GM18508 (cell line): ENCODE measurements around the gene ARHGAP26.

Experiments
- ATAC-seq: cut with Tn5 transposase; IDR thresholded peaks from one replicate; pipeline ENCODE4 v1.9.1; 2021; ENCODE audit warnings: moderate number of reproducible peaks; ENCODE audit not compliant: insufficient read depth, unreplicated experiment

Gene ARHGAP26

GRCh38 chr5:142864290-142865260 is 94.4 kb downstream of the ARHGAP26 start:
- no peak for ATAC-seq

- no peak for ATAC-seq
Observed at GRCh38 chr5:142865631-142866030, 95.5 kb downstream of the ARHGAP26 start.

GRCh38 chr5:142866563-142867275 is 96.5 kb downstream of the ARHGAP26 start:
- ATAC-seq = no peak

GRCh38 chr5:142869886-142870285 is 99.7 kb downstream of the ARHGAP26 start:
- no peak for ATAC-seq

GRCh38 chr5:142870532-142871362 is 100.6 kb downstream of the ARHGAP26 start:
- no peak for ATAC-seq

- ATAC-seq = no peak
Observed at GRCh38 chr5:142871363-142872193, 101.4 kb downstream of the ARHGAP26 start.

- ATAC-seq = no peak
Observed at GRCh38 chr5:142872217-142872616, 102.0 kb downstream of the ARHGAP26 start.

- ATAC-seq = no peak
Observed at GRCh38 chr5:142872795-142873194, 102.6 kb downstream of the ARHGAP26 start.

- ATAC-seq = no peak
Observed at GRCh38 chr5:142873831-142874230, 103.7 kb downstream of the ARHGAP26 start.

GRCh38 chr5:142874540-142874939 is 104.4 kb downstream of the ARHGAP26 start:
- ATAC-seq = no peak

- ATAC-seq = no peak
Observed at GRCh38 chr5:142875936-142876335, 105.8 kb downstream of the ARHGAP26 start.

GRCh38 chr5:142876817-142877216 is 106.6 kb downstream of the ARHGAP26 start:
- no peak for ATAC-seq

- ATAC-seq = no peak
Observed at GRCh38 chr5:142878111-142878510, 107.9 kb downstream of the ARHGAP26 start.

- ATAC-seq = no peak
Observed at GRCh38 chr5:142878638-142879037, 108.5 kb downstream of the ARHGAP26 start.

GRCh38 chr5:142881076-142881783 is 111.1 kb downstream of the ARHGAP26 start:
- ATAC-seq = no peak

- ATAC-seq = no peak
Observed at GRCh38 chr5:142881784-142882126, 111.6 kb downstream of the ARHGAP26 start.

- no peak for ATAC-seq
Observed at GRCh38 chr5:142883025-142883424, 112.8 kb downstream of the ARHGAP26 start.

- no peak for ATAC-seq
Observed at GRCh38 chr5:142883438-142883837, 113.3 kb downstream of the ARHGAP26 start.

- ATAC-seq = no peak
Observed at GRCh38 chr5:142884029-142884428, 113.9 kb downstream of the ARHGAP26 start.
